ENCODE measurements around the gene ATOX1. TPM values are rescaled to one million over a fixed set of nuclear protein-coding genes. Genes with fewer than 3 reads are reported as not detected.
"Not testable (repeated sequence)": the region's sequence is repeated elsewhere in the genome, so short reads cannot be mapped to it uniquely, and the experiment has no call there.

Gene ATOX1
- total and polyA plus RNA-seq, 2 of the 4 experiments (the other 2 are of a cell fraction) = 56.3 to 360 TPM

- 0 out of 2 replicates have a peak, but pooled peaks have one; percentile 31 for TF ChIP-seq CEBPB (IDR thresholded peaks at IDR 0.05; ENCODE audit: low read depth, low read length)
- peak; percentile 22; the same call in 1 of the 2 replicates for TF ChIP-seq MXI1 (IDR thresholded peaks at IDR 0.05; ENCODE audit: borderline replicate concordance, low read depth, low read length)
- TF ChIP-seq MAFK (IDR thresholded peaks at IDR 0.05; ENCODE audit: low read depth, low read length) = peak; percentile 73
Measured at GRCh38 chr5:151699071-151699901, 59.1 kb downstream of the ATOX1 start (continued).

- H4K20me1 ChIP-seq (ENCODE audit: insufficient read depth, low read length); H3K56ac ChIP-seq (ENCODE audit: extremely low read depth, insufficient read depth, low read length); ATAC-seq (ENCODE audit: low read depth); DNase-seq; H3K9me1 ChIP-seq (ENCODE audit: insufficient read depth, low read length); H4K5ac ChIP-seq (ENCODE audit: low read depth, low read length); H3K14ac ChIP-seq (replicated peaks; ENCODE audit: low read depth, low read length); H3K9ac ChIP-seq (ENCODE audit: low read depth, low read length); H3K4me3 ChIP-seq (ENCODE audit: insufficient read depth, low read depth, low read length); H2AFZ ChIP-seq (replicated peaks; ENCODE audit: low read length, poor library complexity); intact Hi-C loops (cut with micrococcal nuclease); H2AK9ac ChIP-seq (replicated peaks; ENCODE audit: low read depth, low read length, poor library complexity); in situ Hi-C loops (cut with MboI; ENCODE audit: low sequenced_read_pairs); H3K9me3 ChIP-seq (ENCODE audit: control insufficient read depth, insufficient read depth, low read length); H3K27me3 ChIP-seq (ENCODE audit: control insufficient read depth, insufficient read depth, low read length); dilution Hi-C loops (cut with HindIII; ENCODE audit: low sequenced_read_pairs, unreplicated experiment); H3K36me3 ChIP-seq (ENCODE audit: control insufficient read depth, insufficient read depth, low read length); H3K4me2 ChIP-seq (ENCODE audit: low read depth, low read length); H3K23ac ChIP-seq (ENCODE audit: low read depth, low read length); BruUV-seq (replicated peaks): not testable (repeated sequence)
- Histone ChIP-seq H4K91ac (ENCODE audit: insufficient read depth, low read depth, low read length) (peak overlapping the region; percentile 92), H2BK20ac (ENCODE audit: low read depth, low read length) (peak overlapping the region; percentile 99), H4K8ac (ENCODE audit: low read depth in 2 of 2, low read length in 2 of 2) (peak overlapping the region; percentile 80 to 96; a peak in 2 of 4 replicates), H3K27ac (ENCODE audit: insufficient read depth, low read length) (peak overlapping the region; percentile 92; the same call in 1 of the 2 replicates), H3K79me1 (ENCODE audit: low read depth in 1 of 2, low read length in 2 of 2) (peaks cover 8 to 29% of the 10 kb centered on the region in 2 experiments; a peak in 2 of 4 replicates), H3K4ac (ENCODE audit: low read depth, low read length) (peak overlapping the region; percentile 93), H3K4me1 (ENCODE audit: control insufficient read depth, insufficient read depth, low read length) (peaks cover 38% of the 10 kb centered on the region), H2BK5ac (ENCODE audit: low read depth, low read length, poor library complexity, severe bottlenecking) (peak overlapping the region; percentile 83), H2BK120ac (ENCODE audit: low read depth, low read length) (peak overlapping the region; percentile 90), H2BK15ac (ENCODE audit: low read depth, low read length) (peak overlapping the region; percentile 95; the same call in 2 of the 3 replicates), H3K18ac (ENCODE audit: low read depth, low read length) (peak overlapping the region; percentile 73; the same call in 1 of the 2 replicates), H2AK5ac (ENCODE audit: low read depth, low read length) (peak overlapping the region; percentile 90)
- WGBS, 2 experiments (ENCODE audit: extremely low coverage in 2 of 2, insufficient read length in 1 of 2) = no CpG with 5 or more reads among the region's 4 CpGs
- ChIA-PET POLR2A (ENCODE audit: unreplicated experiment) (interaction anchor here (2.0 to 2.2 kb wide), 2 partner anchors 11 to 15 kb away, joined by 36 to 38 read pairs; partner anchors contain the start of gene SPARC), CTCF (interaction anchor here (1.2 to 2.2 kb wide), 3 partner anchors 20 to 43 kb away, joined by 3 to 9 read pairs (median 4); no protein-coding TSS in a partner anchor)
Measured at GRCh38 chr5:151698081-151698480, 60.4 kb downstream of the ATOX1 start.

All from IMR-90 (cell line).